ENCODE results near the gene SMCR8. TPM values are rescaled to one million over a fixed set of nuclear protein-coding genes. Genes with fewer than 3 reads are reported as not detected.
A peak's percentile ranks its signal among the peaks of the same experiment; 100 is the strongest.

SMCR8 gene
- total and polyA plus RNA-seq, 2 of the 13 experiments (the other 11 are each of a cell fraction or from before 2014, with no cell fraction given), result 7.6 to 11.8 TPM

GRCh38 chr17:18319604-18320256 lies 4.6 kb downstream of the SMCR8 start:
- Histone ChIP-seq H3K79me2 (ENCODE audit: insufficient read depth, low read length) (peaks cover 54% of the 10 kb centered on the region), H3K4me1 (ENCODE audit: insufficient read depth, low read length) (peaks cover 53% of the 10 kb centered on the region), H3K9me3 (ENCODE audit: low read length) (no peaks in the 10 kb centered on the region), H3K27me3 (ENCODE audit: control insufficient read depth in 1 of 2, insufficient read depth in 2 of 2, low read length in 2 of 2) (no peaks in the 10 kb centered on the region; a peak in 1 of 5 replicates), H4K20me1 (ENCODE audit: insufficient read depth, low read length) (peaks cover 18% of the 10 kb centered on the region), H3K36me3 (replicated peaks in 1 of 2; ENCODE audit: control insufficient read depth in 1 of 2, insufficient read depth in 2 of 2, low read length in 2 of 2) (peaks cover 20 to 29% of the 10 kb centered on the region in 2 experiments), H2AFZ (ENCODE audit: low read length) (no peak overlapping the region), H3K4me2 (ENCODE audit: low read depth, low read length) (peak overlapping the region; percentile 49), H3K4me3 (replicated peaks in 1 of 3; ENCODE audit: insufficient read depth in 1 of 3, low read depth in 2 of 3, low read length in 3 of 3) (no peak overlapping the region), H3K9ac (ENCODE audit: insufficient read depth, low read depth, low read length) (no peak overlapping the region), H3K27ac (ENCODE audit: extremely low read length, insufficient read depth, low read length) (no peak overlapping the region)
- peak; percentile 57 for ATAC-seq
- peak; percentile 81 for FAIRE-seq
- POLR2A ChIA-PET, result no interaction called here
- in situ Hi-C loops (cut with HindIII; ENCODE audit: extremely low pct_ligation_motif_present, low pct_unique_long_range_greater_than_20kb), result no loop called here
- intact Hi-C loops (cut with micrococcal nuclease; ENCODE audit: unreplicated experiment), result loop anchor here (5.0 to 10.0 kb wide), 2 partner anchors 45 to 62 kb away; partner anchors contain the start of genes FLII and SHMT1
- peak; percentile 37 for DNase-seq (ENCODE audit: low spot score)
- BruUV-seq (replicated peaks), result no TSS peak
- 83% methylated on average over 12 of the region's 13 CpGs for WGBS (ENCODE audit: low lambda C conversion rate)
- CTCF ChIA-PET (ENCODE audit: low intra/inter-chr PET ratio, low total read pairs), result interaction anchor here (1.2 kb wide), 1 partner anchor 72 kb away, joined by 3 read pairs; no protein-coding TSS in a partner anchor
- TF ChIP-seq MTA3 (CRISPR knock-in tag; IDR thresholded peaks at IDR 0.05), result no peak
- no peak for TF ChIP-seq ZNF629 (CRISPR knock-in tag; conservative IDR thresholded peaks at IDR 0.05)
- no peak for TF ChIP-seq SRSF9 (IDR thresholded peaks at IDR 0.05; ENCODE audit: borderline replicate concordance, insufficient read depth, low read depth, low read length, poor library complexity, severe bottlenecking)
- TF ChIP-seq TIGD3 (CRISPR knock-in tag; IDR thresholded peaks at IDR 0.05; ENCODE audit: borderline replicate concordance), result no peak
- TF ChIP-seq STAG1 (CRISPR knock-in tag; IDR thresholded peaks at IDR 0.05), result peak; percentile 67
- peak; percentile 13 for TF ChIP-seq XRCC5 (optimal IDR thresholded peaks at IDR 0.05; ENCODE audit: low read length)
- TF ChIP-seq KLF9 (CRISPR knock-in tag; IDR thresholded peaks at IDR 0.05; ENCODE audit: low read depth), result no peak
- TF ChIP-seq ETV6 (CRISPR knock-in tag; conservative IDR thresholded peaks at IDR 0.05), result no peak
- TF ChIP-seq ZNF317 (CRISPR knock-in tag; IDR thresholded peaks at IDR 0.05), result no peak
- no peak for TF ChIP-seq ZSCAN25 (CRISPR knock-in tag; IDR thresholded peaks at IDR 0.05)
- TF ChIP-seq ZSCAN29 (CRISPR knock-in tag; conservative IDR thresholded peaks at IDR 0.05), result no peak
- TF ChIP-seq PHB2 (IDR thresholded peaks at IDR 0.05; ENCODE audit: partially characterized antibody), result no peak
- TF ChIP-seq ARNTL (CRISPR knock-in tag; IDR thresholded peaks at IDR 0.05), result no peak
- TF ChIP-seq SMC3 (IDR thresholded peaks at IDR 0.05; ENCODE audit: low read length), result peak; percentile 51; the same call in 1 of the 2 replicates
- no peak for TF ChIP-seq TERF1 (CRISPR knock-in tag; IDR thresholded peaks at IDR 0.05)
- 0 out of 2 replicates have a peak, but pooled peaks have one; percentile 50 for TF ChIP-seq ZNF274 (CRISPR knock-in tag; IDR thresholded peaks at IDR 0.05)
- no peak for TF ChIP-seq CREB1 (IDR thresholded peaks at IDR 0.05)
- TF ChIP-seq CREB1 (CRISPR knock-in tag; IDR thresholded peaks at IDR 0.05), result no peak
- no peak for TF ChIP-seq CENPT (CRISPR knock-in tag; IDR thresholded peaks at IDR 0.05; ENCODE audit: low read depth)
- TF ChIP-seq ZNF687 (CRISPR knock-in tag; IDR thresholded peaks at IDR 0.05), result no peak
